GM23338 (cell line): ENCODE measurements around the gene ADAM20. TPM values are rescaled to one million over a fixed set of nuclear protein-coding genes. Genes with fewer than 3 reads are reported as not detected.

ENCODE experiments used
- ATAC-seq: fragments of 200-7000 bp; cut with Tn5 transposase; 3 replicates; pipeline ENCODE4 v1.9.1; 2020
- DNase-seq: peaks from one replicate; pipeline ENCODE4 v3.0.0-alpha.2; 2015; ENCODE audit warnings: low spot score
- H2AFZ ChIP-seq: fragments of 200-600 bp; sonication (generic); 2 replicates; pipeline ENCODE4 v1.8.0; 2016; ENCODE audit warnings: antibody characterized with exemption, mild to moderate bottlenecking, moderate library complexity
- H3F3A ChIP-seq: fragments of 200-600 bp; sonication (generic); replicated peaks from 2 replicates; pipeline ENCODE4 v1.8.0; 2017; ENCODE audit warnings: antibody characterized with exemption, mixed run types, low read depth
- H3K27ac ChIP-seq: fragments of 200-600 bp; sonication (generic); 2 replicates; pipeline ENCODE4 v1.6.1; 2016; ENCODE audit warnings: low read depth
- H3K27me3 ChIP-seq: fragments of 200-600 bp; sonication (generic); 2 replicates; pipeline ENCODE4 v1.8.0; 2016; ENCODE audit warnings: mild to moderate bottlenecking, mixed run types, moderate library complexity; ENCODE audit not compliant: insufficient read depth
- H3K36me3 ChIP-seq: fragments of 200-600 bp; sonication (generic); 2 replicates; pipeline ENCODE4 v1.8.0; 2016; ENCODE audit warnings: mild to moderate bottlenecking; ENCODE audit not compliant: insufficient read depth
- H3K4me1 ChIP-seq: fragments of 200-600 bp; sonication (generic); 2 replicates; pipeline ENCODE4 v1.8.0; 2016; ENCODE audit warnings: mild to moderate bottlenecking, moderate library complexity; ENCODE audit not compliant: insufficient read depth
- H3K4me2 ChIP-seq: fragments of 200-600 bp; sonication (generic); 2 replicates; pipeline ENCODE4 v1.7.1; 2017; ENCODE audit warnings: mixed run types
- H3K4me3 ChIP-seq: fragments of 200-600 bp; sonication (generic); 2 replicates; pipeline ENCODE4 v1.6.1; 2016; ENCODE audit warnings: mixed run types
- H3K79me2 ChIP-seq: fragments of 200-600 bp; sonication (generic); replicated peaks from 2 replicates; pipeline ENCODE4 v1.8.0; 2017; ENCODE audit warnings: mild to moderate bottlenecking; ENCODE audit not compliant: insufficient read depth
- H3K9me2 ChIP-seq: fragments of 200-600 bp; sonication (generic); 2 replicates; pipeline ENCODE4 v1.8.0; 2017; ENCODE audit not compliant: insufficient read depth
- H4K20me1 ChIP-seq: fragments of 200-600 bp; sonication (generic); replicated peaks from 2 replicates; pipeline ENCODE4 v1.8.0; 2017; ENCODE audit warnings: mild to moderate bottlenecking; ENCODE audit not compliant: insufficient read depth
- H3K27ac Mint-ChIP-seq: 2 replicates; pipeline ENCODE4 v1.8.0; 2020; ENCODE audit warnings: inconsistent platforms, mild to moderate bottlenecking, moderate library complexity, mixed read lengths
- H3K27me3 Mint-ChIP-seq: 3 replicates; pipeline ENCODE4 v1.8.0; 2022; ENCODE audit warnings: low read depth, mild to moderate bottlenecking, moderate library complexity, mixed read lengths, inconsistent platforms; ENCODE audit not compliant: insufficient read depth, poor library complexity
- H3K36me3 Mint-ChIP-seq: 3 replicates; pipeline ENCODE4 v1.8.0; 2021; ENCODE audit warnings: low read depth, mild to moderate bottlenecking, inconsistent platforms, moderate library complexity, mixed read lengths
- H3K4me1 Mint-ChIP-seq: 3 replicates; pipeline ENCODE4 v1.8.0; 2020; ENCODE audit warnings: mild to moderate bottlenecking, inconsistent platforms, mixed read lengths
- H3K4me3 Mint-ChIP-seq: 3 replicates; pipeline ENCODE4 v1.8.0; 2021; ENCODE audit warnings: moderate library complexity, mild to moderate bottlenecking, inconsistent platforms, mixed read lengths
- H3K9me3 Mint-ChIP-seq: 3 replicates; pipeline ENCODE4 v1.8.0; 2020; ENCODE audit warnings: moderate library complexity, mild to moderate bottlenecking, inconsistent platforms, mixed read lengths
- CREB1 ChIP-seq: fragments of 250-450 bp; sonication (Bioruptor Pico); IDR thresholded peaks from 2 replicates; pipeline ENCODE4 v1.5.0; 2020; ENCODE audit warnings: low read depth, mild to moderate bottlenecking, moderate library complexity
- ETS1 ChIP-seq: IDR thresholded peaks from 2 replicates; pipeline ENCODE4 v1.6.1; 2016; ENCODE audit warnings: antibody characterized with exemption
- EZH2phosphoT487 ChIP-seq: fragments of 200-600 bp; sonication (generic); IDR thresholded peaks from one replicate; pipeline ENCODE4 v1.8.1; 2018; ENCODE audit warnings: antibody characterized with exemption; ENCODE audit not compliant: unreplicated experiment
- JUNB ChIP-seq: IDR thresholded peaks from one replicate; pipeline ENCODE4 v1.6.1; 2016; ENCODE audit warnings: antibody characterized with exemption; ENCODE audit not compliant: unreplicated experiment
- REST ChIP-seq: IDR thresholded peaks from one replicate; pipeline ENCODE4 v1.6.1; 2018; ENCODE audit warnings: antibody characterized with exemption; ENCODE audit not compliant: unreplicated experiment
- ZNF114 ChIP-seq: fragments of 250-450 bp; sonication (Bioruptor Pico); IDR thresholded peaks from 2 replicates; pipeline ENCODE4 v1.5.0; 2020; ENCODE audit warnings: mild to moderate bottlenecking, moderate library complexity
- ZNF331 ChIP-seq: fragments of 250-450 bp; sonication (Bioruptor Pico); IDR thresholded peaks from 2 replicates; pipeline ENCODE4 v1.5.0; 2020; ENCODE audit warnings: low read depth, mild to moderate bottlenecking, moderate library complexity
- polyA plus RNA-seq: library from polyadenylated mRNA; unstranded; fragments of >200 nt; fragmentation: Nextera tagmentation; extraction: Ambion mirVana; gene quantifications from 2 replicates; pipeline ENCODE4 v1.2.1, GENCODE V29; 2016
- total RNA-seq: library from RNA; depleted of rRNA; stranded (reverse); fragments of >200 nt; shearing (Covaris generic); gene quantifications from 2 replicates; pipeline ENCODE4 v1.2.3, GENCODE V29; 2014
- TF ChIP-seq, protein P1 (sequence below): fragments of 250-450 bp; sonication (Bioruptor Pico); IDR thresholded peaks from 2 replicates; pipeline ENCODE4 v1.5.0; 2020; ENCODE audit warnings: mild to moderate bottlenecking, moderate library complexity

Gene ADAM20
- total and polyA plus RNA-seq, 2 experiments from 2014 or later = 0.06 to 2.1 TPM

DNA sequence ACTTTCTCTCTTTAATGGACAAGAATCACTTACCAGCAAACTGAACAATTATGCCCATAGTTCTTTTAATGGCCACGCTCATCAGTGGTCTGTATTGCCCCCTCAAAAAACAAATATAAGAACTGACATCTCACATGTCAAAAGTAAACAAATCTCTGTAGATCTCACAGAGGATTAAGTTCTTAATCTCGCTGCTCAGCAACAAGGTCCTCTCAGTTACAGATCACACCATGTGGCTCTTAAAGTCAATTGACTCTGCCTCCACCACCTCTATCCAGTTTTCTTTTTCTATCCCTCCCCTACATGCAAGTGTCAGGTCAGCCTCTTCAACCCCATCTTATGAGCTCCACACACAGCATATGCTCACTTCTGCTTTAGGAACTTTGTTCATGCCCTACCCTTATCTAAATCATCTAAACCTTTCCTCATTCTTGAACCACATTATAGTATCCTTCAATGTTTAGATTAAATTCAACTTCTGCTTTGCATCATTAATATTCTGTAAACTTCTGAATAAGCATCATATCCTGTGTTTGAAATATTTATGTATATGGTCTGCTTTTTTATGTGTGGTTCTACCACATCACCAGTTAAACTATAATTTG lies 7.2 kb downstream of the ADAM20 start:
- no peak overlapping the region for H3K4me3 Mint-ChIP-seq
- Histone ChIP-seq H3K27ac (no peak overlapping the region), H3F3A (no peaks in the 10 kb centered on the region), H3K4me3 (no peak overlapping the region), H3K4me2 (no peak overlapping the region), H3K36me3 (no peaks in the 10 kb centered on the region), H2AFZ (no peak overlapping the region), H3K9me2 (no peaks in the 10 kb centered on the region), H4K20me1 (no peaks in the 10 kb centered on the region; the same call in 1 of the 2 replicates), H3K27me3 (no peaks in the 10 kb centered on the region), H3K4me1 (no peaks in the 10 kb centered on the region), H3K79me2 (no peaks in the 10 kb centered on the region)
- peaks cover 8% of the 10 kb centered on the region; the same call in 1 of the 3 replicates for H3K36me3 Mint-ChIP-seq
- no peak for DNase-seq
- no peak overlapping the region for H3K27ac Mint-ChIP-seq
- TF ChIP-seq CREB1 (CRISPR knock-in tag) (no peak), ZNF114 (CRISPR knock-in tag) (no peak), REST (no peak), JUNB (no peak), ZNF331 (CRISPR knock-in tag) (no peak), EZH2phosphoT487 (no peak), ETS1 (no peak)
- TF ChIP-seq, protein P1, sequence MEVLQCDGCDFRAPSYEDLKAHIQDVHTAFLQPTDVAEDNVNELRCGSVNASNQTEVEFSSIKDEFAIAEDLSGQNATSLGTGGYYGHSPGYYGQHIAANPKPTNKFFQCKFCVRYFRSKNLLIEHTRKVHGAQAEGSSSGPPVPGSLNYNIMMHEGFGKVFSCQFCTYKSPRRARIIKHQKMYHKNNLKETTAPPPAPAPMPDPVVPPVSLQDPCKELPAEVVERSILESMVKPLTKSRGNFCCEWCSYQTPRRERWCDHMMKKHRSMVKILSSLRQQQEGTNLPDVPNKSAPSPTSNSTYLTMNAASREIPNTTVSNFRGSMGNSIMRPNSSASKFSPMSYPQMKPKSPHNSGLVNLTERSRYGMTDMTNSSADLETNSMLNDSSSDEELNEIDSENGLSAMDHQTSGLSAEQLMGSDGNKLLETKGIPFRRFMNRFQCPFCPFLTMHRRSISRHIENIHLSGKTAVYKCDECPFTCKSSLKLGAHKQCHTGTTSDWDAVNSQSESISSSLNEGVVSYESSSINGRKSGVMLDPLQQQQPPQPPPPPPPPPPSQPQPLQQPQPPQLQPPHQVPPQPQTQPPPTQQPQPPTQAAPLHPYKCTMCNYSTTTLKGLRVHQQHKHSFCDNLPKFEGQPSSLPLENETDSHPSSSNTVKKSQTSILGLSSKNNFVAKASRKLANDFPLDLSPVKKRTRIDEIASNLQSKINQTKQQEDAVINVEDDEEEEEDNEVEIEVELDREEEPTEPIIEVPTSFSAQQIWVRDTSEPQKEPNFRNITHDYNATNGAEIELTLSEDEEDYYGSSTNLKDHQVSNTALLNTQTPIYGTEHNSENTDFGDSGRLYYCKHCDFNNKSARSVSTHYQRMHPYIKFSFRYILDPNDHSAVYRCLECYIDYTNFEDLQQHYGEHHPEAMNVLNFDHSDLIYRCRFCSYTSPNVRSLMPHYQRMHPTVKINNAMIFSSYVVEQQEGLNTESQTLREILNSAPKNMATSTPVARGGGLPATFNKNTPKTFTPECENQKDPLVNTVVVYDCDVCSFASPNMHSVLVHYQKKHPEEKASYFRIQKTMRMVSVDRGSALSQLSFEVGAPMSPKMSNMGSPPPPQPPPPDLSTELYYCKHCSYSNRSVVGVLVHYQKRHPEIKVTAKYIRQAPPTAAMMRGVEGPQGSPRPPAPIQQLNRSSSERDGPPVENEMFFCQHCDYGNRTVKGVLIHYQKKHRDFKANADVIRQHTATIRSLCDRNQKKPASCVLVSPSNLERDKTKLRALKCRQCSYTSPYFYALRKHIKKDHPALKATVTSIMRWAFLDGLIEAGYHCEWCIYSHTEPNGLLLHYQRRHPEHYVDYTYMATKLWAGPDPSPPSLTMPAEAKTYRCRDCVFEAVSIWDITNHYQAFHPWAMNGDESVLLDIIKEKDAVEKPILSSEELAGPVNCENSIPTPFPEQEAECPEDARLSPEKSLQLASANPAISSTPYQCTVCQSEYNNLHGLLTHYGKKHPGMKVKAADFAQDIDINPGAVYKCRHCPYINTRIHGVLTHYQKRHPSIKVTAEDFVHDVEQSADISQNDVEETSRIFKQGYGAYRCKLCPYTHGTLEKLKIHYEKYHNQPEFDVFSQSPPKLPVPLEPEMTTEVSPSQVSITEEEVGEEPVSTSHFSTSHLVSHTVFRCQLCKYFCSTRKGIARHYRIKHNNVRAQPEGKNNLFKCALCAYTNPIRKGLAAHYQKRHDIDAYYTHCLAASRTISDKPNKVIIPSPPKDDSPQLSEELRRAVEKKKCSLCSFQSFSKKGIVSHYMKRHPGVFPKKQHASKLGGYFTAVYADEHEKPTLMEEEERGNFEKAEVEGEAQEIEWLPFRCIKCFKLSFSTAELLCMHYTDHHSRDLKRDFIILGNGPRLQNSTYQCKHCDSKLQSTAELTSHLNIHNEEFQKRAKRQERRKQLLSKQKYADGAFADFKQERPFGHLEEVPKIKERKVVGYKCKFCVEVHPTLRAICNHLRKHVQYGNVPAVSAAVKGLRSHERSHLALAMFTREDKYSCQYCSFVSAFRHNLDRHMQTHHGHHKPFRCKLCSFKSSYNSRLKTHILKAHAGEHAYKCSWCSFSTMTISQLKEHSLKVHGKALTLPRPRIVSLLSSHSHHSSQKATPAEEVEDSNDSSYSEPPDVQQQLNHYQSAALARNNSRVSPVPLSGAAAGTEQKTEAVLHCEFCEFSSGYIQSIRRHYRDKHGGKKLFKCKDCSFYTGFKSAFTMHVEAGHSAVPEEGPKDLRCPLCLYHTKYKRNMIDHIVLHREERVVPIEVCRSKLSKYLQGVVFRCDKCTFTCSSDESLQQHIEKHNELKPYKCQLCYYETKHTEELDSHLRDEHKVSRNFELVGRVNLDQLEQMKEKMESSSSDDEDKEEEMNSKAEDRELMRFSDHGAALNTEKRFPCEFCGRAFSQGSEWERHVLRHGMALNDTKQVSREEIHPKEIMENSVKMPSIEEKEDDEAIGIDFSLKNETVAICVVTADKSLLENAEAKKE (CRISPR knock-in tag) = no peak
- ATAC-seq = no peak
- no peaks in the 10 kb centered on the region for H3K4me1 Mint-ChIP-seq
- H3K9me3 Mint-ChIP-seq = no peaks in the 10 kb centered on the region
- H3K27me3 Mint-ChIP-seq = peaks cover 2% of the 10 kb centered on the region
